Activated CD8-positive, alpha-beta memory T cell treated with anti-CD3 and anti-CD28 coated beads for 48 hours (primary cell): ENCODE results near the gene RUVBL2.

Experiments used
- DNase-seq, 3 experiments: peaks; one replicate each; pipeline ENCODE4 v3.0.0-alpha.2; 2020; ENCODE audit warnings: low read depth in 2 of 3, low spot score in 2 of 3

The RUVBL2 gene

GRCh38 chr19:48963371-48964204 lies 30.1 kb upstream of the RUVBL2 start:
- peak in 1 of 3 experiments; percentile 70 for DNase-seq

DNA sequence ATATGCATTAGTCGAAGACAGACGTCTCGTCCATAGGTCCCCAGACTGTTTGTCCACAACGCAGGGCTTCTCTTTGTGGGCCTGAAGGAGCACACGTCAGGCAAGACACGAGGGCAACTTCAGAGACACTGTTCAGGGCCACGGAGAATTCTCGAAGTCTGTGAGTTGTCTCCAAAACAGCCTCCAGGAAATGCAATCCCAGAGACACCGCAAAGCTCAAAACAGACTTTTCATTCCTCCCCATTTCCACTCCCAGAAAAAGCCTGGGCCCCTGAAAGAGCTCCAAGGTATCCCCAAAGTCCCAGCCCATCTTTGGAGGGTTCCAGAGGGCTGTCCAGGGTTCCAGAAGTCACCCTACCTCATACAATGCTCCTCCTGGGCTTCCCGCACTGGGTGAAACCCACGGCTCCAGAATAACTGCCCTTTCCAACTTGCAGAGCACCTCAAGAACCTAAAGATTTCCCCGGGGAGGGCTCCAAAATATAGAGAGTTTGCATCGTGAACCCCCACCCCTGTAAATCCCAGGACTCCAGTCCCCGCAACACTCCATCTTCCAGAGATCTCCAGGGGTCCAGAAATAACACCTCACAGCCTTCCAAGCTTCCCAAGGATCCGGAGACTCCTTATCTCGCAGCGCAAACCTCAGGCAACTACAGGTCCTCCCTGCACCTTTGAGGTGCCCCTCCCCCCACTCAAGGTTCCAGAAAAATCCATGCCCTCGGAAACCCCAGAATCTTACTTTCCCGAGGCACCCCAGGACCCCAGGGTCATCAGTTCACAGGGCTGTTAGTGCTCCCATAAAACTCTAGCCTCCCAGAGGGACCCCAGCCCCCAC lies 29.3 kb upstream of the RUVBL2 start:
- no peak for DNase-seq

DNA sequence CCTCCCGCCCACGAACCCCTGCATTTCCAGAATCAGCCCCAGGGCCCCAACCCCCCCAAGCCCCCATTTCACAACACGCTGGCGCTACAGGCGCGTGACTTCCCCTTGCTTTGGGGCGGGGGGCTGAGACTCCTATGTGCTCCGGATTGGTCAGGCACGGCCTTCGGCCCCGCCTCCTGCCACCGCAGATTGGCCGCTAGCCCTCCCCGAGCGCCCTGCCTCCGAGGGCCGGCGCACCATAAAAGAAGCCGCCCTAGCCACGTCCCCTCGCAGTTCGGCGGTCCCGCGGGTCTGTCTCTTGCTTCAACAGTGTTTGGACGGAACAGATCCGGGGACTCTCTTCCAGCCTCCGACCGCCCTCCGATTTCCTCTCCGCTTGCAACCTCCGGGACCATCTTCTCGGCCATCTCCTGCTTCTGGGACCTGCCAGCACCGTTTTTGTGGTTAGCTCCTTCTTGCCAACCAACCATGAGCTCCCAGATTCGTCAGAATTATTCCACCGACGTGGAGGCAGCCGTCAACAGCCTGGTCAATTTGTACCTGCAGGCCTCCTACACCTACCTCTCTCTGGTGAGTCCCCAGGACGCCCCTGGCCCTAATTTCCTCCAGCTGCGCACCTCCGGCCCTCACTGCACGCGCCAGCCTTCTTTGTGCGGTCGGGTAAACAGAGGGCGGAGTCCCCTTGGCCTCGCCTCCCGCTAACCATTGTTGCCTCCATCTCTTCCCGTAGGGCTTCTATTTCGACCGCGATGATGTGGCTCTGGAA lies 28.5 kb upstream of the RUVBL2 start, which contains the start of gene FTL:
TSS of gene FTL (plus strand) at position 270 of the 766 bp plus-strand sequence. CDS start at position 469, 199 bp downstream.
- DNase-seq = peak; percentile 79 to 85 (median 85)

DNA sequence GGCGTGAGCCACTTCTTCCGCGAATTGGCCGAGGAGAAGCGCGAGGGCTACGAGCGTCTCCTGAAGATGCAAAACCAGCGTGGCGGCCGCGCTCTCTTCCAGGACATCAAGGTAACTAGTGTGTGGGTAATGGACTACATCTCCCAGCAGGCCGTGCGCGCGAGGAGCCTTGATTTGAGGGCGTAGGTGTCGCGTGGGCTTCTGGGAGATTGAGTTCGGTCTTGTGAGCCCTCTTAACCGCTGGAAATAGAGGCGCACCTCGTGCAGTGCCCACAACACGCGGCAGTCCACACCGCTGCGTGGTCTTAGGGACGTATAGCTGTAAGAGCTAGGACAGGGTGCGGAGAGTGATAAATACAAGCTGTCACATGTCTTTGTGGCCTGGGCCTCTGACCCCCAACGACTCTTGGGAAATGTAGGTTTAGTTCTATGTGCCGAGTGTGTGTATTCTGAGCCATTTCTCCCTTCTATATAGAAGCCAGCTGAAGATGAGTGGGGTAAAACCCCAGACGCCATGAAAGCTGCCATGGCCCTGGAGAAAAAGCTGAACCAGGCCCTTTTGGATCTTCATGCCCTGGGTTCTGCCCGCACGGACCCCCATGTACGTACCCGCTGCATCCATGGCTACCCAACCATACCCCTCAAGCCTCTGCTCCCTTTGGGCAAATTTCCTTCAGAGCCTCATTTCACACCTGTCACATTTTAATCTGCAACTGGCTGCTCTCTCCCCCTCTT lies 27.7 kb upstream of the RUVBL2 start:
- DNase-seq = peak in 2 of 3 experiments; percentile 65 to 84

- no peak for DNase-seq
These were observed 26.9 kb upstream of the RUVBL2 start for GRCh38 chr19:48966541-48967345.

GRCh38 chr19:48967346-48968178 lies 26.1 kb upstream of the RUVBL2 start:
- no peak for DNase-seq

DNA sequence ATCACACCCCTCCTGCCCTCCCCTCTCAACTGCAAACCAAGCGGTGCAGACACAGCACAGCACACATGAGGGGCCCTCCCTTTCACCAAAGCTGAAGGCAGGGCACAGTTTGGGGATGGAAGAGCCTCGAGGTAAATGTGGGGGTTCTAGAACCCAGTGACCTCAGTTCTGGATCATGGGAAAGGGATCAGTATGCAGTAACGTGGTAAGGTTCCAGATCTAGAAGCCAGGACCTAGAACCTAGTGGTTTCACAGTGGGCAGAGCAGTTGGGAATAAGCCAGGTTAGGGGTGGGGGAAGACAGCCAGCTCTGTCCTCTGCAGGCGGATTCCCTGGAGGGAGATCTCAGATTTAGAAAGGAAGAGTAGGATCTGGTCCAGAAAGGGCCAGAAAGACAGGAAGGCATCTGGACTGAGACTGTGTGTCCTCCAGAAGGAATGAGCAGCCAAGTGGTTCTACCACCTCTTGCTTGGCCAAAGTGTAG lies 25.5 kb upstream of the RUVBL2 start:
- DNase-seq = no peak

DNA sequence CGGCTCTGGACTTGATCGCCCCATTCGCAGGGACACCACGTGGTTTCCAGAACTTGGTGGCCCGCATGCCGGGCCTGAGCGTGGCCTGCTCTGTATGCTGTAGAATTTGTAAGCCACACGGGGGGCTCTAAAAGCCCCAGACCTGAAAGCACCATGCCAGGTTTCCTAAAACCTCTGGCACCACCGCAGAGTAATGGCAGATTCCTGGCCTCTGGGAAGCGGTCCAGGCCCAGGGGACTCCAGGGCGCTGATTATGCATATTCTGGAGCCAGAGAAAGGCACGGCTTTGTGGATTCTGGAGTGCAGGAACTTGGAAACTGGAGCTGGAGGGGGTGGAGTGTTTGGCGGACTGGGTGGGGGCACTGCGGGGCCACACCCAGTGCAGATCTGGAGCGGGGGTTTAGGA lies 24.9 kb upstream of the RUVBL2 start:
- DNase-seq = no peak

GRCh38 chr19:48969276-48970138 lies 24.2 kb upstream of the RUVBL2 start:
- DNase-seq = no peak

- DNase-seq = no peak
These were observed 23.4 kb upstream of the RUVBL2 start for GRCh38 chr19:48970139-48970766.

DNA sequence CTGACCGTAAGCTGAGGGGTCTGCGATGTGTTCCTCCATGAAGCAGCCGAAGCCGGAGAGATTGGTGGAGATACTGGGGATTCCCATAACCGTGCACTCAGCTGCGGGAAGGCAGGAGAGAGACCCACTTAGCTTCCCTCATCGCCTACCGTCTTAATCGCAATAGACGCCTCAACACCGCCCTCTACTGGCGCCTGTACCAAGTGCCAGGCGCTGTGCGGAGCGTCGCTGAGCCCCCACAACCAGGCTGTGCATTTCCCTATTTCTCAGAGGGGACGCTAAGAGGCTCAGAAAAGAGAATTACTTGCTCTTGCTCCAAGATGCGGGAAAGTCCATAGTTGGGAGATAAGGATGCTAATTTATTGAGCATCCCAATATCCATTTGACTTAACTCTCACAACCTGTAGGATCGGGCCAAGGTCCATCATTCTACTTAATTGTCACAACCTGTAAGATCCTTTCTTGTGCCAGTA lies 22.7 kb upstream of the RUVBL2 start:
- peak in 2 of 3 experiments; percentile 77 to 81 for DNase-seq

GRCh38 chr19:48975947-48976847 lies 17.5 kb upstream of the RUVBL2 start:
- no peak for DNase-seq

DNA sequence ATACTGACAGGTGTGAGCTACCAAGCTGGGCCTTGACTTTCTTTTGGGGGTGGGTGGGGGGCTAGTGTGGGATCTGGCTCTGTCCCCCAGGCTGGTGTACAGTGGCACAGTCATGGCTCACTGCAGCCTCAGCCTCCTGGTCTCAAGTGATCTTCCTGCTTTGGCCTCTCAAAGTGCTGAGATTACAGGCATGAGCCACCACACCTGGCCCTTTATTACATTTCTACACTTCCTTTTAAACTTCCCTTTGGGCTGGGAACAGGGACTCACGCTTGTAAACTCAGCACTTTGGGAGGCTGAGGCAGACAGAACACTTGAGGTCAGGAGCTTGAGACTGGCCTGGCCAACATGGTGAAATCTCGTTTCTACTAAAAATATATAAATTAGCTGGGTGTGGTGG lies 16.6 kb upstream of the RUVBL2 start:
- no peak for DNase-seq

DNA sequence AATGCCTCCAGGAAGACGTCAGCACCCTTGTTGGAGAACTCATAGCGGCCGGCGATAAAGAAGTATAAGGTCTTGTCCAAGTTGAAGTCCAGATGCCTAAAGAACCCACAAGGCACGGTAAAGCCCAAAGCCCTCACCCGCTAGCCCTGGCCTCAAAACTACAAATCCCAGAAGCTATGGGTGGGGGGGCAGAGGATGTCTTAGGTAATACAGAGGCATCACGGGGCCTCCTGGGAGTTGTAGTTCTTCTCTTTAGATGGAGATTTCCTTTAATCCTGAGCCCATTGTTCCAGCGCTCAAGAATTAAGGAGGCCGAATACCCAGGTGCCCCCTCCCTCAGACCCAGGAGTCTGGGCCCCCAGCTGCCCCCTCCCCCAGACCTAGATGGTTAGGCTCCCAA lies 11.4 kb upstream of the RUVBL2 start:
- DNase-seq = no peak

DNA sequence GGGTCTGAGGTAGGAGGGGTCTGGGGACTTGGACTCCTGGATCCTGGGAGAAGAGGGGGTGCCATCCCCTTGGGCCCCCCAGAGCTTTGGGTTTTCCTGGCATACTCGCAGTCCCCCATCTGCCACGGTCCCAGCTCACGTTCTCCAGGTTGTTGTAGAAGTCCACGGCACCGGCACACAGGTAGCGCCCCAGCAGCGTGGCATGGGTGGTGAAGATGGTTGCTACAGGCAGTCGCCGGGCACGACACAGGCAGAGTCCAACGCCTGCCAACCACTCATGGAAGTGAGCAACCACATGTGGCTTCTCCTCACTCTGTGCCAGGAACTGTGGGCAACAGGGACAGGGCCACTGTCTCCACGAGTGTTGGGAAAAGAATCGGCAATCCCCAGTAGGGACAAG lies 8.0 kb upstream of the RUVBL2 start:
- no peak for DNase-seq

DNA sequence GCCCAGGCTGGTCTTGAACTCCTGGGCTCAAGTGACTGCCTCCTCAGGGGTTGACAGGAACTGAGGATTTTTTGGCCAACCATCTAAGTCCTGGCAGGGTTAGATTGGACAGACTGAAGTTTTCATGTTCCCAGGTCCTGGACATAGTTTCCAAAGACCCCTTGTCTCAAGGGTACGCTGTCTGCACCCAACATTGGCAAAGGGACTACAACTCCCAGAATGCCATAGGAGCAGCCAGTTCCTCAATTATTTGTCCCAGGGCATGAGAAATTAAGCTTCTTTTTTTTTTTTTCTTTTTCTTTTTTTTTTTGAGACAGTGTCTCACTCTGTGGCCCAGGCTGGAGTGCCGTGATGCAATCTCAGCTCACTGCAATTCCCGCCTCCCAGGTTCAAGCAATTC lies 7.5 kb upstream of the RUVBL2 start:
- DNase-seq = no peak
